ENCODE data around the gene STAT5A.
"Not testable (repeated sequence)": the region's sequence is repeated elsewhere in the genome, so short reads cannot be mapped to it uniquely, and the experiment has no call there.

The STAT5A gene

DNA sequence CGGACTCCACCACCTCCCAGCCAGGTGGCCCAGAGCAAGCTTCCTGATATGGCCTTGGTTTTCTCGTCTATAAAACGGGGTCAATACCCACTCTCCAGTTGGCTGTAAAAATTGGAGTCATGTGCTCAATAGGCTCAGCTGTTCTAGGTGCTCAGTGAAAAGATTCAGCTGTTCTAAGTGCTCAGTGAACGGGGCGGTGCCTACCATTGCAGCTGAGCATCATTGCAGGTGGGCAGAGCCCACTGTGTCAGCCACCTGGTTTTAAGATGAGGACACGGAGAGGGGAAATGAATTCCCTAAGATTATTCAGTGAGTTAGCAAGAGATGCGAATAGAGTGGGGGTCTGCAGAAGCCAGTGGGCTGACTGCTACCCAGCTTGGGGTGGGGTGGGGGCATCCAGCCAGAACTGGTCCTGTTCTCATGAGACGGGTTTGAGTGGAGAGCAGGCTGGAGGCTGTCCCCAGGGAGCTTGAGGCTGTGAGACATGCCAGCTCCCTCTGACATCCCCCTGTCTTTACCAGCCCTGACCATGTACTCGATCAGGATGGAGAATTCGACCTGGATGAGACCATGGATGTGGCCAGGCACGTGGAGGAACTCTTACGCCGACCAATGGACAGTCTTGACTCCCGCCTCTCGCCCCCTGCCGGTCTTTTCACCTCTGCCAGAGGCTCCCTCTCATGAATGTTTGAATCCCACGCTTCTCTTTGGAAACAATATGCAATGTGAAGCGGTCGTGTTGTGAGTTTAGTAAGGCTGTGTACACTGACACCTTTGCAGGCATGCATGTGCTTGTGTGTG, 21.9 kb downstream of the STAT5A start:
- DNase-seq, result no peak

DNA sequence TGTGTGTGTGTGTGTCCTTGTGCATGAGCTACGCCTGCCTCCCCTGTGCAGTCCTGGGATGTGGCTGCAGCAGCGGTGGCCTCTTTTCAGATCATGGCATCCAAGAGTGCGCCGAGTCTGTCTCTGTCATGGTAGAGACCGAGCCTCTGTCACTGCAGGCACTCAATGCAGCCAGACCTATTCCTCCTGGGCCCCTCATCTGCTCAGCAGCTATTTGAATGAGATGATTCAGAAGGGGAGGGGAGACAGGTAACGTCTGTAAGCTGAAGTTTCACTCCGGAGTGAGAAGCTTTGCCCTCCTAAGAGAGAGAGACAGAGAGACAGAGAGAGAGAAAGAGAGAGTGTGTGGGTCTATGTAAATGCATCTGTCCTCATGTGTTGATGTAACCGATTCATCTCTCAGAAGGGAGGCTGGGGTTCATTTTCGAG, 22.5 kb downstream of the STAT5A start:
- DNase-seq, result no peak

DNA sequence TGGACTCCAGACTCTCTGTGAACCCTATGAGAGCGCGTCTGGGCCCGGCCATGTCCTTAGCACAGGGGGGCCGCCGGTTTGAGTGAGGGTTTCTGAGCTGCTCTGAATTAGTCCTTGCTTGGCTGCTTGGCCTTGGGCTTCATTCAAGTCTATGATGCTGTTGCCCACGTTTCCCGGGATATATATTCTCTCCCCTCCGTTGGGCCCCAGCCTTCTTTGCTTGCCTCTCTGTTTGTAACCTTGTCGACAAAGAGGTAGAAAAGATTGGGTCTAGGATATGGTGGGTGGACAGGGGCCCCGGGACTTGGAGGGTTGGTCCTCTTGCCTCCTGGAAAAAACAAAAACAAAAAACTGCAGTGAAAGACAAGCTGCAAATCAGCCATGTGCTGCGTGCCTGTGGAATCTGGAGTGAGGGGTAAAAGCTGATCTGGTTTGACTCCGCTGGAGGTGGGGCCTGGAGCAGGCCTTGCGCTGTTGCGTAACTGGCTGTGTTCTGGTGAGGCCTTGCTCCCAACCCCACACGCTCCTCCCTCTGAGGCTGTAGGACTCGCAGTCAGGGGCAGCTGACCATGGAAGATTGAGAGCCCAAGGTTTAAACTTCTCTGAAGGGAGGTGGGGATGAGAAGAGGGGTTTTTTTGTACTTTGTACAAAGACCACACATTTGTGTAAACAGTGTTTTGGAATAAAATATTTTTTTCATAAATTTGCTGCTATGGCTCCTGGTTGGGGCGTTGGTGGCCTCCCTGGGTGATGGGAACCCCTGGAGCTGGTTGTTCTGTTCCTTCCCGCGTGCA, 23.1 kb downstream of the STAT5A start:
- no peak for DNase-seq

DNA sequence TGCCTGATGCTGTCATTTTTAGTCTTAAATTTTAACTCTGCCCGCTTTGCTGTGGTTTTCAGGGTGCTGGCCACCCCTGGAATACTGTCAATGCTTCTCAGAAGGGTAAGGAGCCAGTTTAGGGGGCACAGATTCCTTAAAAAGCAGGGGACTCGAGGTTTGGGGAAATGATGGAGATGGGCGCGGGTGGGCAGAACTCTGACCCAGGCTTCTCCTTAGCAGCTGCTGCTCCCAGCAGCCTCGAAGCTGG, 23.7 kb downstream of the STAT5A start:
- no peak for DNase-seq

DNA sequence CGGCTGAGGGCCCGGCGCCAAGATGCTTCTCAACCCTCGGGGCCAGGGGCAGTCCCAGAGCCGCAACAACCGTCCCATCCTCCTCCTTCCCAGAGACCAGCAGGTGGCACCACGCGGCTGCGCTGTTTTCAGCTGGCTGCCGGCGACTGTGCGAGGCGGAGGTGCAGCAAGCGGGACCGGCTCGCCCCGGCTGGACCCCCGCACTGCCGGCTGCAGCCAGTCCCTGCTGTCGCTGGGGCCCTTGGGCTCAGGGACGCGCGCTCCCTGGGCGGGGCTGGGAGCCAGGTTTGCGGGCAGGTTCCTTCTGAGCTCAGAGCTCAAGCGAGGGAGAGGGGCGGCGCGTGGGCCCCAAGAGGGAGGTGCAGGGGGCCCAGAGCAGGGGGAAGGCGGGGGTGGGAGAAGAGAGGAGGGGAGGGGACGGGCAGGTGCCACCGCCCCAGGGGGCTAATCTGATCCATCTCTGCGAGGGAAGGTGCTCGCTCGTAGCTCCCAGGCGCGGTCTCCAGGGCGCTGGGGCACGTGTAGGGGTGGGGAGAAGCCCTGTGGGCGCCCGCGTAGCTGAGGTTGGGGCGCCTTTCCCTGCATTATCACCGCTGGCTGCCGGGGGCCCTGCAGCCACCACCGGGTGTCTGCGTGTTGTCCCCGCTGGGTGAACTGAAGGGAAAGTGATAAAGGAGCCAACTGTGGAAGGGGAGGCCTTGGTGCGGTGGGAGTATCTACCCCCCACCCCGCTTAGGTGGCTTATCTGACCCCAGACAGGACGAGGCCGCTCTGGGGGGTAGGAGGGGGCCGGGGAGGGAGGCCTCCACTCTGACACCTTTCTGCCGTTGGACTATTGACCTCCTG, 24.2 kb downstream of the STAT5A start:
- peak; percentile 74 to 80 for DNase-seq

DNA sequence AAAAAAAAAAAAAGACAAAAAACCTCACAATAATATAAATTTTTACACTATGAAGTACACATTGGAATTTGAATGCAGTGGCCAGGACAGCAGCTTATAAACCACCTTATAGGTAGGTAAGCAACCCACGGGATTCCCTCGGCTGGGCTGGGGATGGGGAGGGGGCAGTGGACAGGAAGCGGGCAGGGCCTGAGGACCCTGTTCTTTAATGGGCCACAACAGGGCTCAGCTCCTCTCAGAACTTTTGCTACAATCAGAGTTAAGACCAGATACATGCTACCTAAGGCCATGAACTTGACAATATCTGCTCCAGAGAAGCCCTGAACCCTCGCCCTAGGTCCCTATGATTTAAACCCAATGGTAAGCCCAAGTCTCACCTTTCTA, 25.1 kb downstream of the STAT5A start:
- DNase-seq, result no peak

DNA sequence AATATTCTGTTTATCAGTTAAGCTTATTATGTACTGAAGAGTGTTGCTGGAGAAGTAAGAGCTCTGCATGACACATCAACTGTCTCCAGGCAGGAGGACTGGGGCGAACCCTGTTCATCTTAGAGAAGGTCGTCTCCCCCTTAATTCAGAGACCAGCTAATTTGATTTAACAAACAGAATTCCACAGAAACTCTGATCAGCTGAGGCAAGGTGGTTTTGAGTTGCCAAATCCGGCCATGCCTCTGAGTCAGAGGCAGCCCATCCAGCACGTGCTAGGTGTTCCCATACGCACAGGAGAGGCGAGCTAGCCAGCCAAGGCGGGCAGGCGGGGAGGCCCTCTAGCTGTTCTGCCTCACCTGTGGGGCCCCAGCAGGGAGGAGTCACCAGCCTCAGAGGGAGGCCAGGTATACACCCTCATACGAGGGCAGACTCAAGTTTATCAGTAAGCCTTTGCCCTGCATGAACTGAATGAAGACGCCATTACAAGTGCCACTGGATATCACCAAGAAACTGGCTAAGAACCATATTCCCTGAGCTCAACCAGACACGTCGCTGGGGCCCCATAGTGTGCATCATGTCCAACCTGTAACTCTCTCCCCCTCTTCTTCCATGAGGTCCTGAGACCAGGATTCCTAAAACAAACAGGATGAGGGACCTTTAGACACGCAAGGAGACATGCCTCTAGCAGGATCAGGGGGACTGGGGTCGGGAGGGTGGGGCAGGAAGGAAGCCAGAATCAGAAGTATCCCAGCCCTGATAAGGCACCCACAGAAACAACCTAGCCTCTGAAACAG, 25.7 kb downstream of the STAT5A start:
- peak in 1 of 2 experiments; percentile 52 for DNase-seq

DNA sequence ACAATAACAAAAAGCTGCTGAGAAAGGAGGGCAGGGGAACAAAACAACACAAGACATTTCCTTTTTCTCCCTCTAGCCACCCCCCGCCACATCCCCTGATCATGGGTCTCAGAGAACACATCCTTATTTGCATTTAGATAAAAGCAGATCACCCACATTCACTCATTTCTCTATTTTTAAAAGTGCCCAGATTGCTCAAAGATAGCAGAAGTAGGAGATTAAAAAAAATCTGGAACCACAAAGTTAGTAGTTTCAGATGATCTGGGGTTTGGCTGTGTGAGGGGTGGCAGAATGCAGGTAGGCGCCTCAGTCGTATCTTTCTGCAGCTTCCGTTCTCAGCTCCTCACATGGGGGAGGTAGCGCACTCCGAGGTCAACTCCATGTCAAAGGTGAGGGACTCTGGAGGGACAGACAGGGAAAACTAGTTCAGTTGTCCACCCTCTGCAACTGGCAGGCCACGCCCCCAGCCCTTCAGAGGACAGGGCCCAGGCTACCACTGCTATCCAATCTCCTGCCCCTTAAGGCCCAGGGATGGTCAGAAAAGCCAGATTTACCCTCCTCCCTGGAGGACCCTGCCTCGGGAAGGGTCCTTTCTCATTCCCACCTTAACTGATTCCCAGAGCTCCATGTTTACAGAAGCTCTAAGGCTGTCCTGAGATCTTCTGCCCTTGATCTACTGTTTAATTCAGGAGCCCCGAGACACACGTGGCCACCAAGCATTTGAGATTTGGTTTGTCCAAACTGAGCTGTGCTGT, 27.3 kb downstream of the STAT5A start:
- no peak for DNase-seq

DNA sequence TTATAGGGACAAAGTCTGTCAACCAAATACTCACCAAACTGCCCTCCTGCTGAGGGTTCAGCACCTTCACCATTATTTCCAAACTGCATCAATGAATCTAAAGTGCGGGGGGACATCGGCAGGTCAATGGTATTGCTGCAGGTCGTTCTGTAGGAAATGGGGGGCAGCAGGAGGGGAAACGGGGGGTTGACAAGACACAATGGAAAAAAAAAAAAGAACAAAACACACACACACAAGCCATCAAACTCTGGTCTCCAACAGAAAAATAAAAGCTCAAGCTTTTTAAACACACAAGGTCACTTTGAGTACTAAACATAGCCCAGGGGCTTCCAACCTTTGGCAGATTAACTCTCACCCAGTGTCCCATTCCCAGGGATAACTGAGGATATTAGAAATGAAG, 28.5 kb downstream of the STAT5A start:
- no peak for DNase-seq

DNA sequence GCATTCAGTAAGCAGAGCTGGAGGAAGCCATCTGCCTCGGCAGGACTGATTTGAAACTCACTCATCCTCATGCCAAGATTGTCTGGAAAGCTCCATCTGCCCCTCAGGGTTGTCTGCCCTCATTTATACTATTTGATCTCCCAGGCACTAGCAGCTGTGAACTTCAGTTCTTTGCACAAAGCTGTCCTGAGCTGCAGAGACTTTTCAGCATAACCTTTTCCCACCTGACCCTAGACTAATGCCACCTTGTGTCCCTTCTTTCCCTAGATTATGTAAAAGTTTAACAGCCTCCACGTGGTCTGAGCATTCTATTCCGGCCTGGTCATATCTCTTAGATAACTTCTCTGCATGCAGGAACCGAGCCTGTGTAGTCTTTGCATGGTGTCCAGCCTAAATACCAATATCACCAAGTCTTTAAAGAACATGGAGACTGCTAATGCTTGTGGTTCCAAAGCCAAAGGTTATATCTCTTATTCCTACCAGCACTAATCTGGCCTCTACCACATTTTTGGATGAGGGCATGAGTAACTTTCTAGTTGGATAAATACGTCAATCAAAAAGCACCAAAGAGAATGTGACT, 29.1 kb downstream of the STAT5A start:
- DNase-seq, result no peak

DNA sequence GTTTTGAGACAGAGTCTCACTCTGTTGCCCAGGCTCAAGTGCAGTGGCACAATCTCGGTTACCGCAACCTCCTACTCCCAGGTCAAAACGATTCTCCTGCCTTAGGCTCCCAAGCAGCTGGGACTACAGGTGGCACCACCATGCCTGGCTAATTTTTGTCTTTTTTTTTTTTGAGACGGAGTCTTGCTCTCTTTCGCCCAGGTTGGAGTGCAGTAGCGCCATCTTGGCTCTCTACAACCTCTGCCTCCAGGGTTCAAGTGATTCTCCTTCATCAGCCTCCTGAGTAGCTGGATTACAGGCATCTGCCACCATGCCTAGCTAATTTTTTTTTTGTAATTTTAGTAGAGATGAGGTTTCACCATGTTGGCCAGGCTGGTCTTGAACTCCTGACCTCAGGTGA, 29.7 kb downstream of the STAT5A start:
- not testable (repeated sequence) for DNase-seq

DNA sequence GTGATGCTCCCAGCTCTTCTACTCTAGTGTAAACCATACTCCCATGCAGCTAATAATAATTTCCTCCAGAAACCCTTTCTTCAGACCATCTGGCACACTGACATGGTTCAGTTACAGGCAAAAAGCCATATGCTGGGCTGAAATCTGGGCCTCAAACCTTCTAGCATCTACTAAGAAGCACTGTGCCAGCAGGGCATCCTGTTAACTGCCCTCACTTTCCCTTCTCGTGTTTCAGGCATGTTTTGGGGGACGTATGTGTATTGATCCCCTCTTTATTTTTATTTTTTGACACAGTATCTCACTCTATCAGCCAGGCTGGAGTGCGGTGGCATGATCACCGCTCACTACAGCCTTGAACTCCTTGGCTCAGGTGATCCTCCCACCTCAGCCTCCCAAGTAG, 33.3 kb downstream of the STAT5A start:
- no peak for DNase-seq

DNA sequence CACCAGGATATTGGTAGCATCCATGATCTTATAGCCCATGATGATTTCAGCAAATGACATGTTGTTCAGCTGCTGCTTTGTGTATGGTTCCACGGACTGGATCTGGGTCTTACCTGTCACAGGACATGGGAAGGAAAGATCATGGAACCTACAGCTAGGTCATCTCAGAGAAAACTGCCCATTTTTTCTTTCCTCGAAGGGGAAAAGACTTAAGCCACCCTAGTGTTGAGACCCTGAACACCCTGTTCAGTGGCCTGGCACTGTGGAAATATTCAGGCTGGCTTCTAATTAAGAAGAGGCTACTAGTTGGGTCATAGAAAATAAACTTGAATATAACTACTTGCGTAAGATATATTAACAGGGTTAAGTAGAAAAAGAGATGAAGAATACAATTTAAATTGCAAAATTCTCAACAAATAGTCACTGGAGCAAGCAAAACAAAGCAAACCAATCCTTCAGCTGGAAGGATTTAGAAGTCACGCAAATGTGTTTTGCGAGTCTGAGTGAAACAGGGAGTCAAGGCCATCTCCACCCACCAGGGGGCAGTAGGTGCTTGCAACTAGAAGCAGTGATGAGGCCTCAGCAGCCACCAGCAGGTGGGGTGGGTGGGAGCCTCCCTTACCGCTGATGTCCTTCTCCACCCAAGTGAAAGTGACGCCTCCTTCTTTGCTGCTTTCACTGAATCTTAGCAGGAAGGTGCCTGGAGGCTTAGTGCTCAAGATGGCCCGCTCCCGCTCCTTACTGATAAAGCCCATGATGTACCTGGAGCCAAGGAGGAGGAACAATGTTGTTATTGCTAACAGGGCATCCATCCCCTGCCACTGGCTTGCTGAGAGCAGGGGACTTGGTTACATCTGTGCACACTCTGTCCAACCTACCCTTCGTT, 34.3 kb downstream of the STAT5A start:
- peak; percentile 91 for DNase-seq

DNA sequence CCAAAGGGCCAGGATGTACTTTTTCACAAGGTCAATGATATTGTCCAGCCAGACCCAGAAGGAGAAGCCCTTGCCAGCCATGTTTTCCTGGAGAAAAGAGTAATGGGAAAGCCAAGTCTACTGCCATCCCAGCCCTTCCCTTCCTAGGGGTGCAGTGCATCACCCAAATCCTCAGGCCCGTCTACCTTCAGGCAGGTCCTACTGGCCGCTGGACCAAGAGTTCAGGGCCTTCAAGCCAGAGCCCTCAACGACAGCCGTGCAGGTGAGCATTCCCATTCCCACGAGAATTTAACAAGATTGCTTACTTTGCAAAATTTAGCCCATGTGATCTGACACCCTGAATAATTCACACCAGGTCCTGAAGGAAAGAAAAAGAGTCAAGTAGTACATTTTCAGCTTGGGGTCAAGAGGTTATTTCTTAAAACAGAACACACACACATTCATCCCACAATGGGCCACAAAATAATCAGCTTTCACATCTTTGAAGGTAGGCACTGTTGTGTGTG, 35.0 kb downstream of the STAT5A start:
- DNase-seq, result no peak

DNA sequence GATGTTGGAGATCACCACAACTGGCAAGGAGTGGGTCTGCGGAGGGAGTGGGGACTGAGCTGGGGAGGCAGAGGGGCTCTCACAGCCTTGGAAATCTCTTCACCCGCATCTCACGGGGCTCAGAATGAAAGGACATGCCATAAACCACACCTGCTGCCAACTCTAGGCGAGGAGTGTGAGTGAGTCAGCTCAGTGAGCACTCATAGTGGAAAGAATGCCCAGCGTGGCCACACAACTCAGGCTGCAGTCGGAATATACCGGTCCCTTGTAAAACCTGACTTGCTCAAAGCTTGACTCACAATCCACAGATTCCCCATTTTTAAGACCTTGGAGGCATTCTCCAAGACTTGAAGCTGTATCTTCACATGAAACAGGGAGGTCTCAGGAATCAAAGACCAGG, 36.7 kb downstream of the STAT5A start:
- no peak for DNase-seq

DNA sequence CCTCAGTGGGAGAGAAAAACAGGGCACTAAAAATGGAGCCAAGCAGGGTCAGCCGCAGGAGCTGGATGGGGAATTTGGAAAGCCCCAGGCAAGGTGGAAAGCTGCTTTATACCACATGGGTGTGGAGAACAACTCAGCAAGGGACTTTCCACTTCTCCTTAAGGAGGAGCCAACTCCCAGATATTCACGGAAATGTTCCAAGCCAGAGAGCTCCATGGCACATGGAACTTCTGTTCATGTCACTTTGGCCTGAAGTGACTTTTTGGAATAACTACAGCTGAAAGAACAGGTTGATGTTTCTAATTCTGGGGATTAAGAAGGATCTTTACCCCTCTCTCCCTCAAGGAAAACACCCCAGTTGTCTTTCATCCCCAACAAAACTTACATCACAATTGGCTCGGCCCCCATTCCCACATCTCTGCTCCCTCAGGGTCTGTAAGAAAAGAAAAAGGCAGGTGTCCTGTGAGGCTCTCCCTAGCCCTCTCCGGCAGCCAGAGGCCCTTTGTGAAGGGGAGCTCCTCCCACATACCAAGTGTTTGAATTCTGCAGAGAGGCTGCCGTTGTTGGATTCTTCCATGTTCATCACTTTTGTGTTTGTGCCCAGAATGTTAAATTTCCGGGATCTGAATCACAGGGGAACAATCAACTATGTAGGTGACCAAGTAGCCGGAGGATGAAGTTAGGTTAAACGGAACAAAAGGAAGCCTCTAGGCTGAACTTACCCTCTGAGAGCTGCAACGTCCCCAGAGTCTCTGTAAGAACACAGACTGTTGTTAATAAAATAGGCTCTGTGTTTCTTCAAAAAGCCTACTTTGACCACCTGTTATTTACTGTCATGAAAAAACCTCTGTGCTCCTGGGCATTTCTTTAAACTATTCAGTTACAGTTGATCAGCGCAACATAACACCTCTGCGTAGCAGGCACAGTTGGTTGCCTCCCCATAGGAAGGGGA, 41.0 kb downstream of the STAT5A start:
- no peak for DNase-seq

DNA sequence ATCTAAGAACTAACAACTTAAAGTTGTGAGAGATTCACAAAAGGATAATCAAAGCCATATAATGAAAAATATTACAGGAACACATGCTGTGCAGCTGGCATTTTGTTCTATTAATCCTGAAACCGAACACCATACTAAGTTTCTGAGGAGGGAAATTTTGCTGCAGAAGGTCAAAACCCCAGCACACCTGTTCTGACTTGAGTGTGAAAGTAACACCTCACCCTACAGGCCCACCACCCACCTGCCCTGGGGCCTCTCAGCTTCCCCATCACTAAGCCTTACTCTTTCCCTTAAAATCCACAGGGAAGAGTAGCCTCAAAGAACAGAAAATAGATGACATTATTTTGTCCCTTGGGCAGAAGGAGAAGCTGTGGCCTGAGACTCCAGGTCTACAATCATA, 44.8 kb downstream of the STAT5A start:
- no peak for DNase-seq

DNA sequence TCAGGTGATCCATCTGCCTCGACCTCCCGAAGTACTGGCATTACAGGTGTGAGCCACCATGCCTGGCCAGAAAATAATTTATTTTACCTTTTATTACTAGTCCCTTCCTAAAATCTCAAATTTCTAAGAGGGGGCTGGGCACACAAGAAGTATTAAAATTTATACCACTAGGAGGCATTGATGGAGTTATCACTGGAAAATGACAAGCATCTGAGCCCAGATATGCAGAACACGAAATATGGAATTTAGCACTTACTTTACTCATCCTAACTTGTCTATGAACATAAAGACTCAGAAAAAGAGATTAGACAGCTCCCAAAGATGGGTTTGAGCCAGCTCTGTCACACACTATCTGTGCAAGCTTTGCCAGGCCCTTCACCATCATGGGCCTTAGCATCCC, 46.4 kb downstream of the STAT5A start:
- DNase-seq, result no peak

DNA sequence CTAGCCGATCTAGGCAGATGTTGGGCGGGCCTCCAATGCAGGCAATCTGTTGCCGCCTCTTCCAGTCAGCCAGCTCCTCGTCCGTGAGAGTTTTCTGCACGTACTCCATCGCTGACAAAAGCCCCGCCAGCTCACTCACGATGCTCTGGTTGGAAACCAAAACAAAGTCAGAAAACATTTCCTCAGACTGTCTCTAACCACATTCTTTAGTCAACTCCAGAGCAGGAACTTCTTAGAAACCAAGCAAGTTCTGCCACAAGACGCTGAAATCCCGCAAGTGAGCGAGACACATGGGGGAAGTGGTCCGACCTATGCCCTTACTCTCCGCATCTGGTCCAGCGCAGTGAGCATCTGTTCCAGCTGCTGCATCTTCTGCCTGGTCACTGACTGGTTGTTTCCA, 49.1 kb downstream of the STAT5A start:
- DNase-seq, result peak; percentile 47 to 61
